ENCODE results near the gene KIF9.
"Not testable (repeated sequence)": the region's sequence is repeated elsewhere in the genome, so short reads cannot be mapped to it uniquely, and the experiment has no call there.

The KIF9 gene

DNA sequence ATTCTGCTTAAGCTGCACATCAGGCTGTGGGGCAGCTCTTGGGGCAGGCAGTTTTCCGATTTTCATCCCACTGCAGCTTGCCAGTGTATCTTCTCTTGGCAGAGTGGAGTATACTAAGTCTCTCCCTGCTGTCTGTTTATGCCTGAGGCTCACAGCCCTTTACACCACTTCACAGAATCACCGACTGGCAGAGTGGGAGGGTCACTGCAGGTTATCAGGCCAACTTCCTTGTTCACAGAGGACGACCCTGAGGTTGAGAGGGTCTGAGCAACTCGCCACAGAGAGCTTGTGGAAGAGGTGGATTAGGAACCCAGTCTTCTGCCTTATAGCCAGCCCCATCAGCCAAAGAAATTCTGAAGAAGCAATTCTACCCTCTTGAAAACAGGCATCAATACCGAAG lies 30.9 kb downstream of the KIF9 start:
- H2AFZ ChIP-seq = no peak overlapping the region
- no peak overlapping the region for H3K4me2 ChIP-seq (ENCODE audit: low read length)
- no peak overlapping the region for H3K9ac ChIP-seq
- H3K4me1 ChIP-seq = no peaks in the 10 kb centered on the region
- no peak overlapping the region for H3K27ac ChIP-seq
- no peaks in the 10 kb centered on the region for H3K9me3 ChIP-seq (ENCODE audit: control insufficient read depth, low read length)
- no peaks in the 10 kb centered on the region for H3K79me2 ChIP-seq
- H3K4me3 ChIP-seq (ENCODE audit: low read depth, low read length) = no peak overlapping the region
- TF ChIP-seq, protein P1, sequence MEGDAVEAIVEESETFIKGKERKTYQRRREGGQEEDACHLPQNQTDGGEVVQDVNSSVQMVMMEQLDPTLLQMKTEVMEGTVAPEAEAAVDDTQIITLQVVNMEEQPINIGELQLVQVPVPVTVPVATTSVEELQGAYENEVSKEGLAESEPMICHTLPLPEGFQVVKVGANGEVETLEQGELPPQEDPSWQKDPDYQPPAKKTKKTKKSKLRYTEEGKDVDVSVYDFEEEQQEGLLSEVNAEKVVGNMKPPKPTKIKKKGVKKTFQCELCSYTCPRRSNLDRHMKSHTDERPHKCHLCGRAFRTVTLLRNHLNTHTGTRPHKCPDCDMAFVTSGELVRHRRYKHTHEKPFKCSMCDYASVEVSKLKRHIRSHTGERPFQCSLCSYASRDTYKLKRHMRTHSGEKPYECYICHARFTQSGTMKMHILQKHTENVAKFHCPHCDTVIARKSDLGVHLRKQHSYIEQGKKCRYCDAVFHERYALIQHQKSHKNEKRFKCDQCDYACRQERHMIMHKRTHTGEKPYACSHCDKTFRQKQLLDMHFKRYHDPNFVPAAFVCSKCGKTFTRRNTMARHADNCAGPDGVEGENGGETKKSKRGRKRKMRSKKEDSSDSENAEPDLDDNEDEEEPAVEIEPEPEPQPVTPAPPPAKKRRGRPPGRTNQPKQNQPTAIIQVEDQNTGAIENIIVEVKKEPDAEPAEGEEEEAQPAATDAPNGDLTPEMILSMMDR (IDR thresholded peaks at IDR 0.05) = no peak
- H3K27me3 ChIP-seq (ENCODE audit: control insufficient read depth, insufficient read depth, low read length) = no peaks in the 10 kb centered on the region
- H3K36me3 ChIP-seq (ENCODE audit: control insufficient read depth, insufficient read depth, low read length) = no peaks in the 10 kb centered on the region

DNA sequence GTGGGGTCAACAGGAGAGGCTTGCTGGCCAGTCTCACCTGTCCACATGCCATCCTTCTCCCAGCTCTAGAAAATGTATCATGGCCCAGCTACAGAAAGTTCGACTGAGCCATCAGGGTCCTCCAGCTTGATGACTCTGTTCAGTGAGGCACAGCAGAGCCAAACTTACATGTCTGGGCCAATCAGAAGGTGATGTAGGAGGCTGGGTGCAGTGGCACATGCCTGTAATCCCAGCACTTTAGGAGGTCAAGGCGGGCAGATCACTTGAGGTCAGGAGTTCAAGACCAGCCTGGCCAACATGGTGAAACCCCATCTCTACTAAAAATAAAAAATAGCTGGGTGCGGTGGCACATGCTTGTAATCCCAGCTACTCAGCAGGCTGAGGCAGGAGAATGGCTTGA lies 31.5 kb downstream of the KIF9 start:
- H3K36me3 ChIP-seq (ENCODE audit: control insufficient read depth, insufficient read depth, low read length); H3K79me2 ChIP-seq; H2AFZ ChIP-seq; H3K4me1 ChIP-seq; H3K4me3 ChIP-seq (ENCODE audit: low read depth, low read length); H3K27me3 ChIP-seq (ENCODE audit: control insufficient read depth, insufficient read depth, low read length); H3K4me2 ChIP-seq (ENCODE audit: low read length); H3K9me3 ChIP-seq (ENCODE audit: control insufficient read depth, low read length); H3K9ac ChIP-seq; H3K27ac ChIP-seq: not testable (repeated sequence)

DNA sequence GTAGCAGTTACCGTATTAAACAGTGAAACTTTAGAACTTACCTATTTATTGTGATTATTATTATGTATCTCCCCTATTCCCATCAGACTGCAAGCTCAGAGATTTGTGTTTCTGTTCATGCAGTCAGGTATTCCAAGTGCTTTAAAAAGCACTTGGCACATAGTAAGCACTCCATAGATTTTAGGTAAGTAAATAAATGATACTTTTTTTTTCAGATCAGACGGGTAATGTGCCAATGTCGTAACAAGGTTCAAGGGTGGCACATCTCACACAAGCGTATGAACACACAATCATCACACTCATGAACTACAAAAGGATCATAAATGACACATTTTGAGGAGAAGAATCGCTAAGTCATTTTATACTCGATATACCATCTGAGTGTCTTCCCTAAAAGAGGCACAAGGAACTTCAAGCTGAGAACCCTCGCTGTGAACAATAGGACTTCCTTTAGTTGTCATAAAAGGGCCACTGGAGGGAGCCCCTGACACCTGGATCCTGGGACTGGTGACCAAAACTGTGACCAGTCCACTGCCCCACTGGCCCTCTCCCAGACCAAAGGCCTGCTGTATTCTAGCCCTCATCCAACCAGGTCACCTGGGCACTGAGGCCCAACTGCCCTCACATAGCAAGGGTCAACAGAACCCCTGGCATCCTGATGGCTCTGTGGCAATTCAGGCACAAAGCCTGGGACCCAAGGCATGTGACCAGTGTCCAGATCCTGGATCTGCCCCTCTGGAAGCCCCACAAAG lies 32.1 kb downstream of the KIF9 start:
- H3K27me3 ChIP-seq (ENCODE audit: control insufficient read depth, insufficient read depth, low read length) = no peaks in the 10 kb centered on the region
- H3K4me3 ChIP-seq (ENCODE audit: low read depth, low read length) = no peak overlapping the region
- H3K79me2 ChIP-seq = no peaks in the 10 kb centered on the region
- H3K4me2 ChIP-seq (ENCODE audit: low read length) = no peak overlapping the region
- no peak overlapping the region for H3K27ac ChIP-seq
- H3K4me1 ChIP-seq = no peaks in the 10 kb centered on the region
- TF ChIP-seq, protein P1 (IDR thresholded peaks at IDR 0.05) = peak; percentile 34
- no peaks in the 10 kb centered on the region for H3K36me3 ChIP-seq (ENCODE audit: control insufficient read depth, insufficient read depth, low read length)
- no peak overlapping the region for H3K9ac ChIP-seq
- no peaks in the 10 kb centered on the region for H3K9me3 ChIP-seq (ENCODE audit: control insufficient read depth, low read length)
- H2AFZ ChIP-seq = no peak overlapping the region

DNA sequence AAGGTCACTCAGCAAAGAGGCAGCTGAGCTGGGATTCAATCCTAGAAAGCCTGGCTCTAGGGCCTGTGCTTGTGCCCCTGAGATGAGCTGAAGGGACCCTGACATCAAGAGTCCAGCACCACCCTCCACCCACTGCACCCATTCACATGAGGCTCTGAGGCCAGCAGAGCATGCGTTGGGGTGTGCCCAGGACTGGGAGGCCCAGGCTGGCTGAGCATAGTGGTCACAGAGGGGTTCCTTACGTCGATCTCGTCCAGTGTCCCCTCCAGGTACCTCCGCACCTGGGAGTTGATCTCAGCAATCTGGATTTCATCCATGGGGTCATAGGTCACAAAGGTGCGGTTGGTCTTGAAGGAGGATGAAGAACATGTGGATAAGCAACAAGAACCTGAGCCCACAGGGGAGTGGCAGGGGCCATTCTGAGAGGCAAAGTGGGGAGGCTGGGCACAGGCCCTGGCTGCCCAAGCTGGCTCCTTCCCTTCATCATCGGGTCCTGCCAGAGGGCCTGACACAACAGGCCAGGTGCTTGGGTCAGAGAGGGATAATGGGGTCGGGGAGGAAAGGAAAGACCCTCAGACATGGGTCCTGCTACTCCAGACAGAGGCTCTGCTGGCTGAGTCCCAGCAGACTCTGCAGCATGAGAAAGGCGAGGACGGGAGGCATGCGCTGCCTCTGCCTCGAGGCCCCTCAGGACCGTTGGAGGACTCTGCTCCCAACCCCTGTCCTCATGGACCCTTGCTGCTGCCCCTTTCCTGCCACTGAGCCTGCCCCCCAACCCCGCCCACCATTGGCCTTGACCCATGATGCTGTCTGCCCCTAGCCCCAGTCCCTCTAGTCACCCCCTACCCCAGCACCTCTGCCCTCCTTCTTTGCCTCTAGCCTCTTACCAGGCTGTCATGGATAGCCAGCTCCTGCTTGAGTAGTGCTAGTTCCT lies 35.2 kb downstream of the KIF9 start:
- no peak overlapping the region for H2AFZ ChIP-seq
- H3K4me2 ChIP-seq (ENCODE audit: low read length) = no peak overlapping the region
- no peaks in the 10 kb centered on the region for H3K9me3 ChIP-seq (ENCODE audit: control insufficient read depth, low read length)
- no peaks in the 10 kb centered on the region for H3K36me3 ChIP-seq (ENCODE audit: control insufficient read depth, insufficient read depth, low read length)
- no peaks in the 10 kb centered on the region for H3K27me3 ChIP-seq (ENCODE audit: control insufficient read depth, insufficient read depth, low read length)
- TF ChIP-seq, protein P1 (IDR thresholded peaks at IDR 0.05) = no peak
- no peak overlapping the region for H3K4me3 ChIP-seq (ENCODE audit: low read depth, low read length)
- H3K9ac ChIP-seq = no peak overlapping the region
- no peak overlapping the region for H3K27ac ChIP-seq
- H3K79me2 ChIP-seq = no peaks in the 10 kb centered on the region
- no peaks in the 10 kb centered on the region for H3K4me1 ChIP-seq

DNA sequence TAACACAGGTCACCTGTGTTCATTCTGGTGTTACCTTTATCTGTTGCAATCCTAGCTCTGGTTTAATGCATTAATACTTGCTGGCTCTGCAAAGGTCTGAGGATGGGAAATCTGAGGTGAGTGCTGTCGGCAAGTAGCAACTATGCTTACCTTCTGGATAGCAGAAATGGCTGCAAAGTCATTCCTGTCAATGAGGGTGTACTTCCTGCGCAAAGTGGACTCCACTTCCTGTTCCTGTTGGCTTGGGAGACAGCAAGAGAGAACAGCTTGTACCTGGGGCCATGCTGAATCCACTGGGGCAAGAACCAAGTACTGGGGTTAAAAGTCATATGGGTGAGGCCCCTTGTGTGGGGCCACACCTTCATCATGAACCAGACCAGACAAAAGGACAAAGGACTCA lies 37.3 kb downstream of the KIF9 start:
- H3K4me3 ChIP-seq (ENCODE audit: low read depth, low read length) = no peak overlapping the region
- no peak overlapping the region for H3K4me2 ChIP-seq (ENCODE audit: low read length)
- no peaks in the 10 kb centered on the region for H3K9me3 ChIP-seq (ENCODE audit: control insufficient read depth, low read length)
- H3K27me3 ChIP-seq (ENCODE audit: control insufficient read depth, insufficient read depth, low read length) = no peaks in the 10 kb centered on the region
- H3K4me1 ChIP-seq = no peaks in the 10 kb centered on the region
- H3K36me3 ChIP-seq (ENCODE audit: control insufficient read depth, insufficient read depth, low read length) = no peaks in the 10 kb centered on the region
- no peak overlapping the region for H2AFZ ChIP-seq
- TF ChIP-seq, protein P1 (IDR thresholded peaks at IDR 0.05) = no peak
- H3K27ac ChIP-seq = no peak overlapping the region
- no peak overlapping the region for H3K9ac ChIP-seq
- H3K79me2 ChIP-seq = no peaks in the 10 kb centered on the region
